T-helper 17 cell (primary cell): ENCODE measurements around the gene FDX1. TPM values are rescaled to one million over a fixed set of nuclear protein-coding genes. Genes with fewer than 3 reads are reported as not detected.

ENCODE experiments used
- ATAC-seq: fragments of 150-1000 bp; cut with Tn5 transposase; 2 replicates; pipeline ENCODE4 v1.10.0; 2021; ENCODE audit warnings: mild to moderate bottlenecking, moderate library complexity
- DNase-seq, 3 donors: peaks; one replicate each; pipeline versions ENCODE4 v3.0.0 to v3.0.0-alpha.2; 2020 to 2021
- H3K9me3 ChIP-seq: one replicate; pipeline ENCODE4 v1.7.0; 2013; ENCODE audit warnings: low read length, mild to moderate bottlenecking; ENCODE audit not compliant: control insufficient read depth, poor library complexity, severe bottlenecking
- H3K27ac Mint-ChIP-seq: one replicate; pipeline ENCODE4 v1.8.0; 2022; ENCODE audit warnings: mild to moderate bottlenecking, moderate library complexity, mixed read lengths
- H3K27me3 Mint-ChIP-seq: one replicate; pipeline ENCODE4 v1.8.0; 2022; ENCODE audit warnings: mixed read lengths
- H3K36me3 Mint-ChIP-seq: one replicate; pipeline ENCODE4 v1.8.0; 2022; ENCODE audit warnings: low read depth, mixed read lengths
- H3K4me1 Mint-ChIP-seq: one replicate; pipeline ENCODE4 v1.8.0; 2022; ENCODE audit warnings: mild to moderate bottlenecking, mixed read lengths
- H3K4me3 Mint-ChIP-seq: one replicate; pipeline ENCODE4 v1.8.0; 2022; ENCODE audit warnings: mild to moderate bottlenecking, moderate library complexity, mixed read lengths
- total RNA-seq, 4 donors: library from RNA in 2 of 4; stranded (reverse) in 2 of 4; gene quantifications; one replicate each; pipeline ENCODE4 v1.2.3 and lab custom pipeline; 2022 to 2026

Gene FDX1
- total RNA-seq, 2 donors from 2014 or later, result 12.0 to 12.1 TPM

GRCh38 chr11:110512026-110512425 lies 82.3 kb downstream of the FDX1 start:
- no peaks in the 10 kb centered on the region for H3K9me3 ChIP-seq
- H3K27me3 Mint-ChIP-seq, result peaks cover 50% of the 10 kb centered on the region
- DNase-seq (no peak), ATAC-seq (no peak)
- no peaks in the 10 kb centered on the region for H3K4me1 Mint-ChIP-seq
- H3K36me3 Mint-ChIP-seq, result peaks cover 5% of the 10 kb centered on the region
- no peak overlapping the region for H3K4me3 Mint-ChIP-seq
- no peak overlapping the region for H3K27ac Mint-ChIP-seq

DNA sequence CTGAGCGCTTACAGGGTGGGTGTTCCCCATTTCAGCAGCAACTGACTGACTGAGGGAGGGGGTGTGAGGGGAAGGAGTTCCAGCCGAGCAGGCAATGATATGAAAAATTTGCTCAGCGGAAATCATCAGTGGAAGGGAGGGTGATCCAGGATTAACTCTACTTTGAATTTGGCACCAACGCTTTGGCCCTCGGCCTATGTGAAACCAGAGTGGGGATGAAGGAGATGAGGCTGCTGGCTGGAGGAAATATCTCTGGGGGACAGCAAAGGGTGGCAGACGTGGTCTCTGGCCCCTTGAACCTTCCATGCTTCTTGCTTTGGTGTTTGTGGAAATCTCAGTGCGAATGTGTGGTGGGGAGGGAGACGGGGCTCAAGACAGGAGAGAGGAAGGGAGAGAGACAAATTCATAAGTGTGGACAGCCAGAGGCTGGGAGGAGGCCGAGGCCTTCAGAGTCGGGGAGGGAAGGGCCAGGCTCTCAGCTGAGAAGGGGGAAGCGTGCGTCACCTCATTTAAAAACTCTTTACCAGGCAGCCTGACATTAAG lies 83.6 kb downstream of the FDX1 start:
- H3K9me3 ChIP-seq, result no peaks in the 10 kb centered on the region
- ATAC-seq (no peak), DNase-seq (no peak)
- H3K27ac Mint-ChIP-seq, result no peak overlapping the region
- no peaks in the 10 kb centered on the region for H3K4me1 Mint-ChIP-seq
- H3K27me3 Mint-ChIP-seq, result peaks cover 37% of the 10 kb centered on the region
- no peak overlapping the region for H3K4me3 Mint-ChIP-seq
- peaks cover 2% of the 10 kb centered on the region for H3K36me3 Mint-ChIP-seq

DNA sequence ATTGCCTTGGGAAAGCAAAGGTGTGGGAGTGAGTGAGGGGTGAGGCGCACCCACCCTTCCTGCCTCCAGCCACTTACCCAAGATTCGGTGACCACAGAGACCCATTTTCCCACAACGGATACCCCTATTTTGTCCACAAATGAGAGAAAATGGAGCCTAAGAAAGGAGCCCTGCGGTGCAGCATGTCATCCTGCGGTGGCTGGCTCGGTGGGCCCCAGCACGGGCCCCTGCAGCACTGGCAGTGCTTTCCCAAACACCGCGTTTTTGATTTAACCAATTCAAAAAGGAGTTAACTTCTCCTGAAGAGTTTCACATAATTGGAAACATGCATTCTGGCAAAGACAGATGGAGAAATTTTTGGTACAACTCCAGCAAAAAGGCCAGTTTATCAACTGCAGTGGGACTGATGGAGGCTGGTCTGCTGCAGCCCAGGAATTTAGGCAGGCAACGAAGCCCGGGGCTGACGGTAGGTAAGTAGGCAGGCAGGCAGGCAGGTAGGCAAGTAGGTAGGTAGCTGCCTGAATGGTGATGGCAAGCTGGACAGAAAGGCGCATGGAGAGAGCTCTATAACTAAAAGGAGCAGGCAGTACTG lies 84.2 kb downstream of the FDX1 start:
- peaks cover 34% of the 10 kb centered on the region for H3K27me3 Mint-ChIP-seq

More for the DNA sequence above, 84.2 kb downstream of the FDX1 start:
- Mint-ChIP-seq H3K4me1 (no peaks in the 10 kb centered on the region), H3K4me3 (no peak overlapping the region), H3K36me3 (peaks cover 2% of the 10 kb centered on the region), H3K27ac (no peak overlapping the region)
- DNase-seq (no peak), ATAC-seq (no peak)
- H3K9me3 ChIP-seq, result no peaks in the 10 kb centered on the region

Other genes with a start within 250 kb of the FDX1 start
- 10 to 100 TPM; 26.7 to 38.4 TPM for gene RDX, start 133.3 kb upstream of the FDX1 start, total RNA-seq